Skeletal muscle tissue (tissue), 4 donors: ENCODE data around the gene U2AF1. TPM values are rescaled to one million over a fixed set of nuclear protein-coding genes. Genes with fewer than 3 reads are reported as not detected.
"Not testable (repeated sequence)": the region's sequence is repeated elsewhere in the genome, so short reads cannot be mapped to it uniquely, and the experiment has no call there.

Experiments
- H3K27ac ChIP-seq: one replicate; pipeline ENCODE4 v1.7.0; 2013; ENCODE audit warnings: mild to moderate bottlenecking, low read depth, low read length, inconsistent platforms
- H3K27me3 ChIP-seq, 3 donors: one replicate each; pipeline ENCODE4 v1.7.0; 2013; ENCODE audit warnings: low read length in 3 of 3; ENCODE audit not compliant: control insufficient read depth in 3 of 3, insufficient read depth in 3 of 3
- H3K36me3 ChIP-seq, 3 donors: one replicate each; pipeline ENCODE4 v1.7.0; 2013; ENCODE audit warnings: low read length in 3 of 3; ENCODE audit not compliant: control insufficient read depth in 3 of 3, insufficient read depth in 3 of 3
- H3K4me1 ChIP-seq, 3 donors: one replicate each; pipeline ENCODE4 v1.7.0; 2013; ENCODE audit warnings: low read length in 3 of 3, mild to moderate bottlenecking in 3 of 3; ENCODE audit not compliant: control insufficient read depth in 3 of 3, insufficient read depth in 3 of 3
- H3K4me3 ChIP-seq, 3 donors: one replicate each; pipeline ENCODE4 v1.7.0; 2013; ENCODE audit warnings: low read length in 3 of 3
- H3K9ac ChIP-seq, 3 donors: one replicate each; pipeline ENCODE4 v1.7.0; 2013; ENCODE audit warnings: low read length in 3 of 3, mild to moderate bottlenecking in 3 of 3, moderate library complexity in 2 of 3, low read depth in 1 of 3
- H3K9me3 ChIP-seq, 3 donors: one replicate each; pipeline ENCODE4 v1.7.0; 2013; ENCODE audit warnings: low read length in 3 of 3; ENCODE audit not compliant: control insufficient read depth in 3 of 3
- total RNA-seq: library from RNA; depleted of rRNA; stranded (reverse); fragments of >200 nt; gene quantifications from one replicate; pipeline ENCODE4 v1.2.3, GENCODE V29; 2014
- donor health status: Osteomylitis.

Gene U2AF1
- total RNA-seq, 1 donor from 2014 or later, result 20.9 TPM

DNA sequence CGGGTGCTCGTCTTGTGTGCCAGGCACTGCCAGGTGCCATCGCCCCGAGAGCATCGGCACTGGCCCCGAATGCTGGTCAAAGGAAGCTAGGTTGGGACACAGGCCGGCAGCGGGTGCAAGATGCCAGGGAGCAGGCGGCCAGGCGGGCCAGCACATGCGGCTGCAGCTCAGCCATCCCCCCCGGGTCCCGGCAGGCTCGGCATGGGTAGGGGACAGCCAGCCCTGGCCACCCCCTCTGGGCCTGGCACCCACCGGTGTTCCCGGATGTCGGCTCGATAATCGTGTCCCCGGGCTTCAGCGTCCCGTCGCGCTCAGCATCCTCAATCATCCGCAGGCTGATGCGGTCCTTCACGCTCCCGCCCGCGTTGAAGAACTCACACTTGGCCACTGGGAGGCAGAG lies 41.4 kb downstream of the U2AF1 start:
- H3K27me3 ChIP-seq, H3K4me3 ChIP-seq, H3K27ac ChIP-seq, H3K4me1 ChIP-seq, H3K36me3 ChIP-seq, H3K9ac ChIP-seq, H3K9me3 ChIP-seq: not testable (repeated sequence)

DNA sequence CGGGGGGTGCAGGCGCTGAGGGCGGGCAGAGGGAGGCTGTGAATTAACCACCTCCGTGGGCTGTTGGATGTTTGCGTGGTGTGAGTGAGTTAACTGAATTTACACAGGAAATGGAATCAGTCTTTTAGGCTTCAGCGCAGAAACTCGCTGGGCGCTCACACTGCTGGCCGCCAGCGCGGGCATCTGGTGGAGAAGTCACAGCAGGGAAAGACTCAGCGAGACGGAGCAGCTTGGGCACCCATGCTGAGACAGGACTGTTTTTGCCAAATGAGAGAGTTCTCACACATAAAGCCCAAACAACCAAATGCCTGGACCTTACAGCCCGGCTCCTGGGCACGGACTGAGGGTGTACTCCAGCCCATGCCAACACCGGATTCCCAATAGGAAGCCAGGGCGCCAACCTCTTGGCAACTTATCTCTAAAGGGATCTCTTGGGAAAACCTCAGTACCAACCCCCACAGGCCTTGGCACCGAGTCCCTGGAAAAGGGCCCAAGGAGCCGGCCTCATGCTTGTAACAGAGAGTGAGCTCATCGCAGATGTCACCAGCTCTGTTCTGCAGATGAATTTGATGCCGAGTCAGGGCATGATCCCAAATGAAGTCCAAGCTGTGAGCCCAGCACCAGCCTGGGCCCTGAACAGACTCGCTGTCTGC lies 43.0 kb downstream of the U2AF1 start:
- H3K27ac ChIP-seq, H3K4me3 ChIP-seq, H3K4me1 ChIP-seq, H3K9me3 ChIP-seq, H3K36me3 ChIP-seq, H3K9ac ChIP-seq, H3K27me3 ChIP-seq: not testable (repeated sequence)

DNA sequence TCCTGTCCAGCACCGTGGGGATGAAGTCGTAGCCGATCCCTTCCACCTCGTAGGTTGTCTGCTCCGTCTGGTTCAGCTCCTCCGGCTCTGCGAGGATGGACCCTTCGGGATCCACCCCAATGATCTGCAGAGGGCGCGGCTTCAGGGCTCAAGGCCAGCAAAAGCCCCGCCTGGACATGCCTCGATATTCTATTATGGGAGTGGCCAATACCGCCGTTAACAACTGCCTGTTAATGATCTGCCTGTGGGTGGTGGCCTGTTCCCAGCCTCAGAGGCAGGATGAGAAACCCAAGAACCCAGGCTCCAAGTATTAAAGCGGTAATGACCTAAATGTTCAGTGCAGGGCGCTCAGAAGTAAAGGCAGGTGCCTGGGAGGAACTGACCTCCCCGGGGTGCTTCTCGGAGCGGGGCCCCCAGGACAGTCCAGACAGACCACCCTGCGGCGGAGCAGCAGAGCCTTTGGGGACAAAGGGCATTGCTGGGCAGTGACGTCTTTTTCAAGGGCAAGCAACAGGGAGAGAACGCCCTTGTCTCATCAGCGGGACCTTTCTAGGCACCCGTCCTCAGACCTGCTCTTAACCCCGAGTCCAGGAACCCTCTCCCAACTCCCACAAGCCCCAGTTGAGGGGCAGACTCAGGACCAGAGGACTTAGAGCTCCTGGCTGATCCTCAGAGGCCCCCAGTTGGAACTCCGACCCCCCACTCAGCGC lies 44.3 kb downstream of the U2AF1 start:
- H3K9ac ChIP-seq, H3K36me3 ChIP-seq: not testable (repeated sequence)

DNA sequence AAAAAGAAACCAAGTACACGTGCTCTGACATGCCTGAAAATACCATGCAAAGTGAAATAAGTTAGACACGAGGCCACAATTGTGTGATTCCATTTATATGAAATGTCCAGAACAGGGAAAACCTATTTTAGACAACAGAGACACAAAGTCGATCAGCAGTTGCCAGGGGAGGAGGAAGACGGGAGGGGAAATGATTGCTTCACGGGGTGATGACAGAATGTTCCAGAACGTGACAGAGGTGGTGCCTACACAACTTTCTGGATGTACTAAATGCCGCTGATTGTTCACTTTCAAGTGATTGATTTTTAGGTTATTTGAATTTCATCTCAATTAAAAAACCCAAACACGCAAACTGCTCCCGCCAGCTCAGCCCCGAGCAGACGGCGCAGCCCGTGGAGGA lies 54.3 kb downstream of the U2AF1 start:
- H3K4me1 ChIP-seq, H3K4me3 ChIP-seq, H3K27me3 ChIP-seq, H3K9ac ChIP-seq, H3K9me3 ChIP-seq, H3K36me3 ChIP-seq, H3K27ac ChIP-seq: not testable (repeated sequence)

More for the DNA sequence above, 44.3 kb downstream of the U2AF1 start:
- H3K4me1 ChIP-seq, H3K27ac ChIP-seq, H3K4me3 ChIP-seq, H3K27me3 ChIP-seq, H3K9me3 ChIP-seq: not testable (repeated sequence)

DNA sequence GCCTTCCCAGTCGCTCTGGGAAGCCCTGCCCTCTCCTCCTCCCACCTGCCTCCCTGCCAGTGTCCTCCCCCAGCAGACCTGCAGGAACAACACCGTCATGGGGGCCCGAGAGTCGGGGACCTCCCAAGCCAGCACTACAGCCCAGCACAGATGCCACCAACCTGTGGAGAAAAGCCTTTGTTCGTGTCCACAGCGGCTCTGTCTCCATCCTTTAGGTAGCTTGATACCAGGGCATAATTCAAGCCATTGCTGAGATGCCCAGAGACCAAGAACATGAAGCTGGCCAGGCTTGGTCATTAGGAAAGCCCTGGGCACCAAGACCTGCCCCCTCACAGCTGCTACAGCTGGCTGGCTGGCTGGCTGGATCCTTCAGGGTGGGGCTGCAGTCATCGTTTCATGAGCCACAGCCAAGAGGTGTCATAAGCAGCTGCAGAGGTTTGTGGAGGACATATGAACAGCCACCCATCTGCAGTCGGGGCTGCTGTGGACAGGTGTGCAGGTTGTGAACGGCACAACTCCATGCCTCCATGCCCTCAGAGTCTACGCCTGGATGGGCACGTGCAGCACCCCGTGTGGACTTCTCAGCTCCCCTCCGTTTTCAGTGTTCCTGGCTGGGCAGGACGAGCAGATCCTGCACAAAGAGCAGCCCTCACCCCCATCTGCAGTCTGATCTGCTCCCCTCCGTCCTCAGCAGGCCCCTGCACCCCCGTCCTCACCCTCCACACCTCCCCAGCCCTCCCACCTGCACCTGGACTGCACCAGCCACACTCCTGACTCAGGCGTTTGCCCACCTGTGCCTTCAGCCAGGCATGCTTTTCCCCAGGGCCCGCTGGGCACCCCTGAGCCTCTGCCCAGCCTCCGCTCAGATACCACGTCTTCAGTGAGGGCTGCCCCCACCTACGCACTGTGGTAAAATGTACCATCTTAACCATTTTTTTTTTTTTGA lies 61.2 kb downstream of the U2AF1 start:
- not testable (repeated sequence) for H3K4me1 ChIP-seq, H3K27me3 ChIP-seq, H3K36me3 ChIP-seq, H3K9ac ChIP-seq, H3K9me3 ChIP-seq, H3K27ac ChIP-seq
- H3K4me3 ChIP-seq, result peak overlapping the region in 1 of 3 donors; percentile 38

DNA sequence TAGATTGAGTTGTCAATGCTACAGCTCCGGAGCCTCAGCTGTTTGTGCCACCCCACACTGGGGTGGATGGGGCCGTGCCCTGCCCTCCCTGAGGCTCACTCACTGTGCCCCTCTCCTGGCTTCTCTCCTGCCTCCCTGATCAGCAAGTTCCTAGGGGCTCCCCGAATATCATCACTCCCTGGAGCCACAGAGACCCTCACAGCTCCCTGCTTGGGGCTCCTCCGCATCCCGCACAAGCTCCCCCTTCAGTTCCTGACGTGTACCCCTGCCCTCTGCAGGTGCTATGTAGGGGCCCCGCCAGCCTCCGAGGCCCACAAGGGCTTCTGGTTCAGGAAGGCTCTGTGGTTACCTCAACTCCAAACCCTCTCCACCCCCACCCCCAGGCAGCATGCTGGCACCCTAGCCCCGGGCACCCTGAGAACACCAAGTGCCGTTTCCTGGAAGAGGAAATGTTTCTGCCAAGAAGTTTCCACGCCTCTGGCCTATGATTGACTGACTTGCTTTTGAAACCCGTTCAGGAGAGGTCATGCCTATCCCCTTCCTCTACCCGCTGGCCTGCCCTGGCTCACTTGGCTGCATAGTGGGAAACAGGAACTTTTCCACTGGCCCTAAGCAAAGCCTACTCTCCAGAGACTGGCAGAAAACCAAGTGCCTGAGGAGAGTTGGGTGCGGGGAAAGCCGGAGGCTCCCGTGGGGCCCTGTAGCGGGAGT lies 62.0 kb downstream of the U2AF1 start:
- H3K9ac ChIP-seq, H3K4me1 ChIP-seq, H3K9me3 ChIP-seq, H3K36me3 ChIP-seq, H3K27me3 ChIP-seq, H3K4me3 ChIP-seq, H3K27ac ChIP-seq: not testable (repeated sequence)

DNA sequence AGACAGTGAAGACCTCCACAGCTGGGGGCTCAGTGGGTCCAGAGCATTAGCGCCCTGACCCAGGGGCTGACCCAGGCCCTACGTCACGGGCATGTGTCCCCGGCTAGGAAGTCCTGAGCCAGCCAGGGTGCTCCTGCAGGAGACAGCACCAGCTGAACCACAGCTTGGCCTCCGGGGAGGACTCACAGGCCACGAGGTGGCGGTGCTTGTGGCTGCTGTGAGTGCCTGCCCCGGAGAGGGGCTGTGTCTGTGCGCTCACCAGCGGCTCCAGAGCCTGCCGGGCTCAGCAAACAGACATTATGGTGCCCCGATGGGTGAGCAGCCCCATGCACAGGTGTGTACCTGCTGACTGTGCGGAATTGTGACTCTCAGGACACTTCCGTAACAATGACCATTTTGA lies 62.8 kb downstream of the U2AF1 start:
- not testable (repeated sequence) for H3K27ac ChIP-seq

DNA sequence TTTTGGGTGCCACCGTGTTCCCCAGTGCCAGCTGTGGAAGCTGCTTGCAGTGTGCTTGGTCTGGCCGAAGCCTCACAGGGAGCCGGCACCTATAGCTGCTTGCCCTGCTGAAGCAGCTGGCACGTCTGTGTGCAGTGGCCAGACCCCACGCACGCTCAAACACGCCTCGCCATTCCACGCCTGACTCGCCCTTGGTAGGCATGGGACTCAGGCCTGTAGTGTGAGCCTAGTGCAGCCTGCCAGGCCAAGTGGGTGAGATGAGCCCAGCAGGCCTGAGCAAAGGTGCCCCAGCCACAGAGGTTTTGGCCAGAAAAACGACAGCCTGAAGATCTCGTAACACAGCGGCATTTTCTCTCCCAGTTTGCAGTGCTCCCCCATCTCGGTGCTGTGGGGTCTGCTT lies 64.1 kb downstream of the U2AF1 start:
- H3K27me3 ChIP-seq, H3K4me1 ChIP-seq, H3K36me3 ChIP-seq, H3K9ac ChIP-seq, H3K4me3 ChIP-seq, H3K9me3 ChIP-seq, H3K27ac ChIP-seq: not testable (repeated sequence)

More for the DNA sequence above, 62.8 kb downstream of the U2AF1 start:
- H3K36me3 ChIP-seq, H3K9ac ChIP-seq, H3K27me3 ChIP-seq, H3K4me3 ChIP-seq, H3K9me3 ChIP-seq, H3K4me1 ChIP-seq: not testable (repeated sequence)
